Neural progenitor cell (in vitro differentiated cells): ENCODE measurements around the gene KRTAP10-5.
"Not testable (repeated sequence)": the region's sequence is repeated elsewhere in the genome, so short reads cannot be mapped to it uniquely, and the experiment has no call there.

Source experiments
- CTCF ChIP-seq: fragments of 200-600 bp; sonication (generic); IDR thresholded peaks from 2 replicates; pipeline ENCODE4 v1.5.1; 2017; ENCODE audit warnings: antibody characterized with exemption, mild to moderate bottlenecking
- EZH2phosphoT487 ChIP-seq: fragments of 200-600 bp; sonication (generic); IDR thresholded peaks from 2 replicates; pipeline ENCODE4 v1.6.1; 2017; ENCODE audit warnings: antibody characterized with exemption

DNA sequence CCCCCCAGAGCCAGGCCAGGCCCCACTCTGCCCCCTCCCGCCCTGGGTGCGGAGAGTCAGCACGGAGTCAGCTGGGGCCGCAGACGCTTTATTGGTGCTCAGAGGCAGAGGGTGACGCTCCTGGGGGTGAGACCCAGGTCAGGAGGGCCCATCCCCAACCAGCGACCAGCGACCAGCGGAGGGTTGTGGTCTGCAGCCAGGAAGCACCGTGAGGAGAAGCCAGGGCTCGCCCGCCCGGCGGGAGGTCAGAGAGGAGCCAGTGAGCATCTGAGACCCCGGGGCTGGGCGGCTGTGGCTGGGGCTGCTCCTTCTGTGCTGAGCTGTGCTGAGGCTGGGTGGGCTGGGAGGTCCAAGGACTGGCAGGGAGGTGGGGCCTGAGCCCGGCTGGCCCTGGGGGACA is 30.1 kb downstream of the KRTAP10-5 start:
- not testable (repeated sequence) for TF ChIP-seq CTCF, EZH2phosphoT487
